Peyer's patch (tissue), 4 donors: ENCODE results near the gene DOCK1. TPM values are rescaled to one million over a fixed set of nuclear protein-coding genes. Genes with fewer than 3 reads are reported as not detected.

Experiments
- DNase-seq, 3 donors: peaks; one replicate each; pipeline ENCODE4 v3.0.0-alpha.2; 2017 to 2019
- H3K27ac ChIP-seq, 4 donors: fragments of 200-600 bp; sonication (generic); one replicate each; pipeline ENCODE4 v1.5.1; 2016 to 2019
- H3K27me3 ChIP-seq, 2 donors: fragments of 200-600 bp; sonication (generic); one replicate each; pipeline ENCODE4 v1.5.1; 2019
- H3K36me3 ChIP-seq, 3 donors: fragments of 200-600 bp; sonication (generic); one replicate each; pipeline ENCODE4 v1.5.1; 2016 to 2019
- H3K4me1 ChIP-seq, 4 donors: fragments of 200-600 bp; sonication (generic); one replicate each; pipeline ENCODE4 v1.5.1; 2016 to 2019
- H3K4me3 ChIP-seq, 4 donors: fragments of 200-600 bp; sonication (generic); 1 replicate in 3 of 4; 2 replicates in 1 of 4; pipeline ENCODE4 v1.5.1; 2016 to 2019; ENCODE audit warnings: mild to moderate bottlenecking in 1 of 4
- H3K9me3 ChIP-seq, 4 donors: fragments of 200-600 bp; sonication (generic); one replicate each; pipeline ENCODE4 v1.5.1; 2016 to 2019; ENCODE audit warnings: mild to moderate bottlenecking in 1 of 4
- CTCF ChIP-seq, 6 experiments: fragments of 450-650 bp in 4 of 6; fragments of 200-600 bp in 2 of 6; sonication (generic) in 1 of 6; IDR thresholded peaks; one replicate each; pipeline ENCODE4 v1.5.1; 2017 to 2019; ENCODE audit warnings: antibody characterized with exemption in 6 of 6, mild to moderate bottlenecking in 3 of 6, moderate library complexity in 1 of 6
- POLR2A ChIP-seq, 2 donors: fragments of 450-650 bp; IDR thresholded peaks; one replicate each; pipeline ENCODE4 v1.5.1; 2017; ENCODE audit warnings: antibody characterized with exemption in 2 of 2, mild to moderate bottlenecking in 2 of 2, moderate library complexity in 2 of 2
- total RNA-seq, 4 donors: library from RNA; depleted of rRNA; stranded (reverse); fragments of >200 nt; gene quantifications; one replicate each; pipeline ENCODE4 v1.1.0, GENCODE V29; 2016

DOCK1 gene
- total RNA-seq, 4 donors from 2014 or later, result 42.0 to 117 (median 92.2) TPM

- Histone ChIP-seq H3K4me3 (no peak overlapping the region), H3K27ac (no peak overlapping the region), H3K9me3 (no peaks in the 10 kb centered on the region), H3K27me3 (no peaks in the 10 kb centered on the region), H3K4me1 (no peaks in the 10 kb centered on the region), H3K36me3 (no peaks in the 10 kb centered on the region)
- no peak for TF ChIP-seq CTCF (IDR thresholded peaks at IDR 0.05)
- TF ChIP-seq POLR2A (IDR thresholded peaks at IDR 0.05), result no peak
- no peak for DNase-seq
These were observed 305.8 kb downstream of the DOCK1 start for GRCh38 chr10:127210936-127211466.

GRCh38 chr10:127215866-127216265 lies 310.6 kb downstream of the DOCK1 start:
- Histone ChIP-seq H3K27ac (no peak overlapping the region), H3K36me3 (no peaks in the 10 kb centered on the region), H3K4me1 (no peaks in the 10 kb centered on the region), H3K27me3 (no peaks in the 10 kb centered on the region), H3K9me3 (no peaks in the 10 kb centered on the region), H3K4me3 (no peak overlapping the region)
- no peak for TF ChIP-seq POLR2A (IDR thresholded peaks at IDR 0.05)
- TF ChIP-seq CTCF (IDR thresholded peaks at IDR 0.05), result no peak
- DNase-seq, result no peak

DNA sequence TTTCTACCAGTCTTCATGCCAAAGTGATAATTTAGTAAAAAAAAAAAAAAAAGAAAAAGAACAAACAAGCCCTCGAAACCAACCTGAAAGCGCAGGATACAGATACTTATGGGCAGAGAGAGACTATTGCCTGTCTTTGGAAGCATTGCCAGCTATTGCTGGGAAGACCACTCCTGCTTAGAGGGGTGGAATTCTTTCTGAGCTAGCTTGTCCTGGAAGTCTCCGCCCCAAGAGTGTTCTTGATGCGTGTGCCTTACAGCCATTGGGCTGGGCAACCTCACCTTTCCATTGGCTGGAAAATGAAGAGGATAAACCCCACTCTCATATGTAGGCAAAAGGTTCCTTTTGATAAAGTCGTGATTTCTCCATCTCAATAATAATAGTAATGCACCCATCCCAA lies 311.0 kb downstream of the DOCK1 start:
- Histone ChIP-seq H3K27me3 (no peaks in the 10 kb centered on the region), H3K36me3 (no peaks in the 10 kb centered on the region), H3K4me1 (no peaks in the 10 kb centered on the region), H3K9me3 (no peaks in the 10 kb centered on the region), H3K4me3 (no peak overlapping the region), H3K27ac (no peak overlapping the region)
- DNase-seq, result no peak
- TF ChIP-seq POLR2A (IDR thresholded peaks at IDR 0.05) (no peak), CTCF (IDR thresholded peaks at IDR 0.05) (no peak)

- Histone ChIP-seq H3K27me3 (no peaks in the 10 kb centered on the region), H3K4me1 (no peaks in the 10 kb centered on the region), H3K9me3 (no peaks in the 10 kb centered on the region), H3K36me3 (no peaks in the 10 kb centered on the region), H3K4me3 (no peak overlapping the region), H3K27ac (no peak overlapping the region)
- no peak for DNase-seq
- TF ChIP-seq POLR2A (IDR thresholded peaks at IDR 0.05) (no peak), CTCF (IDR thresholded peaks at IDR 0.05) (no peak)
These were observed 311.6 kb downstream of the DOCK1 start for GRCh38 chr10:127216786-127217185.

DNA sequence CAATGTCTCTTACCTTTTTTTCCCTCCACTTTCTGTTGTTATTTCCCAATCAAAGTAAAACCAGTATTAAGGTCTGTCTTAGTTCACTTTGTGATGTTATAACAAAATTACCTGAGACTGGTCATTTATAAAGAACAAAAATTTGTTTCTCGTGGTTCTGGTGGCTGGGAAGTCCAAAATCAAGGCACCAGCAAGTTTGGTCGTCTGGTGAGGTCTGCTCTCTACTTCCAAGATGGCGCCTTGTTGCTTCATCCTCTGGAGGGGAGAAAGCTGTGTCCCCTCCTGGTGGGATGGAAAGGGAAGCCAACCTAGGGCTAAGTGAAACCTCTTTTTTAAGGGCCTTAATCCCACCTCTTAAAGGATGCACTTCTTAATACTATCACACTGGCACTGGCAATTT lies 313.4 kb downstream of the DOCK1 start:
- Histone ChIP-seq H3K4me3 (no peak overlapping the region), H3K27me3 (no peaks in the 10 kb centered on the region), H3K27ac (no peak overlapping the region), H3K4me1 (no peaks in the 10 kb centered on the region), H3K9me3 (no peaks in the 10 kb centered on the region), H3K36me3 (no peaks in the 10 kb centered on the region)
- TF ChIP-seq CTCF (IDR thresholded peaks at IDR 0.05) (no peak), POLR2A (IDR thresholded peaks at IDR 0.05) (no peak)
- DNase-seq, result no peak

DNA sequence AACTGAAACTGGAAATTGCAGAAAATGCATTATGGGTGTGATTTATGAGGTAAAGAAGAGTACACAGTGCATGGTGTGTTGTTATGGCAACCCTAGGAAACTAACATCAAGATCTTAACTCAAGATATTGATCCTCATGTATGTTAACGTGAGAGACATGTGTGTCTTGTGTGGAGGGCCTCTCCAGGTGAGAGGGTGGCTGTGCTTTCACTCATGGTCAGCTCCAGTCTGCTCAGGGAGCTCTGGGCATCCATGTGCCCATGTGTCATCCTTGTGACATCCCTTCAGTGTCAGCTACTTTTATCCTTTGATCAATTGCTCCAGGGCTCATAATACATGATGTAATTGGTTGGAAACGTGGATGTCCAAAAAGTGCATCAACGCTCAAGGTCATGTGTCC lies 316.1 kb downstream of the DOCK1 start:
- Histone ChIP-seq H3K9me3 (no peaks in the 10 kb centered on the region), H3K27me3 (no peaks in the 10 kb centered on the region), H3K4me1 (no peaks in the 10 kb centered on the region), H3K36me3 (no peaks in the 10 kb centered on the region), H3K4me3 (no peak overlapping the region), H3K27ac (no peak overlapping the region)
- DNase-seq, result no peak
- no peak for TF ChIP-seq POLR2A (IDR thresholded peaks at IDR 0.05)
- no peak for TF ChIP-seq CTCF (IDR thresholded peaks at IDR 0.05)
